HCT116 (cell line): ENCODE measurements around the gene TMA7B. TPM values are rescaled to one million over a fixed set of nuclear protein-coding genes. Genes with fewer than 3 reads are reported as not detected.

Experiments used
- ATAC-seq: fragments of 200-7000 bp; cut with Tn5 transposase; 2 replicates; pipeline ENCODE4 v1.9.1; 2020; ENCODE audit warnings: mild to moderate bottlenecking, moderate library complexity
- BruUV-seq: library from RNA; stranded (reverse); fragments of 400-500 nt; replicated peaks from 2 replicates; lab custom pipeline; 2021; lab: Mats Ljungman, UMichigan
- CTCF ChIA-PET: fragments of 300-600 bp; sonication (Branson Sonifier 250); formaldehyde crosslinking; loops from one replicate; lab custom pipeline; 2021; ENCODE audit warnings: antibody characterized with exemption; lab: Charles Lee
- POLR2A ChIA-PET: fragments of 300-600, 350-600 bp; sonication (Branson Sonifier 250); formaldehyde crosslinking; loops from one replicate; lab custom pipeline; 2021; ENCODE audit warnings: antibody characterized with exemption; lab: Charles Lee
- RAD21 ChIA-PET, 2 experiments: fragments of 300-600 bp; sonication (Branson Sonifier 250); formaldehyde crosslinking; loops; one replicate each; lab custom pipeline; 2023; ENCODE audit warnings: low total read pairs in 2 of 2; ENCODE audit not compliant: uncharacterized antibody in 2 of 2, unreplicated experiment in 2 of 2, low non-redundant PET in 1 of 2; lab: Charles Lee
- DNase-seq: peaks from one replicate; pipeline ENCODE4 v3.0.0-alpha.2; 2010; ENCODE audit warnings: low read depth, low spot score
- H2AFZ ChIP-seq: fragments of 200-600 bp; shearing (Covaris generic), sonication (generic); 2 replicates; pipeline ENCODE4 v1.6.1; 2017; ENCODE audit warnings: low read depth, mixed run types, mixed read lengths, antibody characterized with exemption, low read length; ENCODE audit not compliant: poor library complexity, severe bottlenecking
- H3K27ac ChIP-seq: 2 replicates; pipeline ENCODE4 v1.5.1; 2012; ENCODE audit warnings: low read depth, low read length
- H3K27me3 ChIP-seq: fragments of 200-600 bp; sonication (generic); 2 replicates; pipeline ENCODE4 v1.6.1; 2016; ENCODE audit warnings: mixed run types, low read length, mixed read lengths; ENCODE audit not compliant: insufficient read depth
- H3K36me3 ChIP-seq, 2 experiments: fragments of 200-500 bp in 1 of 2; fragments of 200-600 bp in 1 of 2; sonication (Bioruptor generic) in 1 of 2; sonication (generic) in 1 of 2; 2 replicates each; pipeline versions ENCODE4 v1.5.1 to v1.6.1; 2014 to 2016; ENCODE audit warnings: low read length in 2 of 2, inconsistent platforms in 1 of 2, mixed read lengths in 1 of 2, mixed run types in 1 of 2; ENCODE audit not compliant: insufficient read depth in 2 of 2, control insufficient read depth in 1 of 2
- H3K4me1 ChIP-seq, 2 experiments: fragments of 200-600 bp in 1 of 2; sonication (generic) in 1 of 2; 2 replicates each; pipeline versions ENCODE4 v1.5.1 to v1.6.1; 2012 to 2017; ENCODE audit warnings: low read length in 2 of 2, inconsistent platforms in 1 of 2, mild to moderate bottlenecking in 1 of 2, mixed read lengths in 1 of 2, mixed run types in 1 of 2, moderate library complexity in 1 of 2; ENCODE audit not compliant: insufficient read depth in 2 of 2, control insufficient read depth in 1 of 2
- H3K4me2 ChIP-seq: fragments of 200-600 bp; sonication (generic); 2 replicates; pipeline ENCODE4 v1.6.1; 2017; ENCODE audit warnings: mixed run types, low read length, mixed read lengths
- H3K4me3 ChIP-seq, 2 experiments: fragments of 200-600 bp in 1 of 2; sonication (generic) in 1 of 2; replicated peaks in 1 of 2; 2 replicates each; pipeline ENCODE4 v1.5.1; 2011 to 2016; ENCODE audit warnings: low read length in 2 of 2, control low read depth in 1 of 2, low read depth in 1 of 2, mild to moderate bottlenecking in 1 of 2, mixed read lengths in 1 of 2, mixed run types in 1 of 2
- H3K79me2 ChIP-seq: fragments of 200-600 bp; sonication (generic); 2 replicates; pipeline ENCODE4 v1.6.1; 2017; ENCODE audit warnings: mild to moderate bottlenecking, mixed run types, low read length, moderate library complexity, mixed read lengths; ENCODE audit not compliant: insufficient read depth
- H3K9ac ChIP-seq: fragments of 200-600 bp; sonication (generic); 2 replicates; pipeline ENCODE4 v1.6.1; 2016; ENCODE audit warnings: low read length, mixed read lengths
- H3K9me2 ChIP-seq: fragments of 200-600 bp; sonication (generic), shearing (Covaris generic); 2 replicates; pipeline ENCODE4 v1.6.1; 2017; ENCODE audit warnings: mixed run types, mild to moderate bottlenecking, moderate library complexity; ENCODE audit not compliant: insufficient read depth
- H3K9me3 ChIP-seq, 2 experiments: fragments of 200-500 bp in 1 of 2; fragments of 200-600 bp in 1 of 2; sonication (Bioruptor generic) in 1 of 2; sonication (generic) in 1 of 2; 2 replicates each; pipeline ENCODE4 v1.6.1; 2014 to 2017; ENCODE audit warnings: low read length in 2 of 2, mixed read lengths in 2 of 2, inconsistent platforms in 1 of 2, low read depth in 1 of 2, mild to moderate bottlenecking in 1 of 2, mixed run types in 1 of 2, moderate library complexity in 1 of 2; ENCODE audit not compliant: control insufficient read depth in 1 of 2, insufficient read depth in 1 of 2
- H4K20me1 ChIP-seq: fragments of 200-600 bp; sonication (generic), shearing (Covaris generic); 2 replicates; pipeline ENCODE4 v1.6.1; 2017; ENCODE audit warnings: mixed run types, mild to moderate bottlenecking, moderate library complexity; ENCODE audit not compliant: insufficient read depth
- CBX3 ChIP-seq: IDR thresholded peaks from 2 replicates; pipeline ENCODE4 v1.6.1; 2012; ENCODE audit warnings: low read depth
- CEBPB ChIP-seq: IDR thresholded peaks from 2 replicates; pipeline ENCODE4 v1.6.1; 2012; ENCODE audit warnings: low read depth
- EGR1 ChIP-seq: IDR thresholded peaks from 2 replicates; pipeline ENCODE4 v1.6.1; 2012; ENCODE audit warnings: low read depth
- ELF1 ChIP-seq: IDR thresholded peaks from 2 replicates; pipeline ENCODE4 v1.6.1; 2012; ENCODE audit warnings: low read depth, borderline replicate concordance
- EZH2 ChIP-seq: fragments of 200-600 bp; sonication (generic); IDR thresholded peaks from 2 replicates; pipeline ENCODE4 v1.6.1; 2017; ENCODE audit warnings: antibody characterized with exemption, mixed run types
- EZH2phosphoT487 ChIP-seq: fragments of 200-600 bp; IDR thresholded peaks from 2 replicates; pipeline ENCODE4 v1.6.1; 2018; ENCODE audit warnings: antibody characterized with exemption, borderline replicate concordance
- JUND ChIP-seq: IDR thresholded peaks from 2 replicates; pipeline ENCODE4 v1.6.1; 2012
- RAD21 ChIP-seq: IDR thresholded peaks from 2 replicates; pipeline ENCODE4 v1.6.1; 2012; ENCODE audit warnings: low read depth, mild to moderate bottlenecking
- SIN3A ChIP-seq: IDR thresholded peaks from 2 replicates; pipeline ENCODE4 v1.6.1; 2012; ENCODE audit warnings: low read depth
- SP1 ChIP-seq: IDR thresholded peaks from 2 replicates; pipeline ENCODE4 v1.6.1; 2012; ENCODE audit warnings: low read depth
- SRF ChIP-seq: IDR thresholded peaks from 2 replicates; pipeline ENCODE4 v1.6.1; 2012; ENCODE audit warnings: low read depth
- TCF7L2 ChIP-seq: IDR thresholded peaks from 2 replicates; pipeline ENCODE4 v1.7.0; 2011; ENCODE audit warnings: borderline replicate concordance, inconsistent platforms; ENCODE audit not compliant: insufficient read depth, insufficient read length; ENCODE audit errors: extremely low read depth
- YY1 ChIP-seq: IDR thresholded peaks from 2 replicates; pipeline ENCODE4 v1.6.1; 2011; ENCODE audit warnings: low read length, low read depth, moderate library complexity, mild to moderate bottlenecking; ENCODE audit not compliant: insufficient replicate concordance; ENCODE audit errors: extremely low read depth
- ZFX ChIP-seq: fragments of 450-650 bp; IDR thresholded peaks from 2 replicates; pipeline ENCODE4 v1.6.1; 2017
- intact Hi-C: fragments of 100-400 bp; cut with micrococcal nuclease; formaldehyde crosslinking; loops from 2 replicates; pipeline ENCODE4 v1.10.0; 2022
- total RNA-seq: library from RNA; stranded (reverse); gene quantifications from one replicate; pipeline ENCODE4 v1.2.1, GENCODE V29; 2021; ENCODE audit not compliant: unreplicated experiment
- TF ChIP-seq, protein P1 (sequence below): IDR thresholded peaks from 2 replicates; pipeline ENCODE4 v1.6.1; 2012
- TF ChIP-seq, protein P2 (sequence below): IDR thresholded peaks from 2 replicates; pipeline ENCODE4 v1.6.1; 2012
- TF ChIP-seq, protein P3 (sequence below), 3 experiments: fragments of 200-600 bp in 1 of 3; sonication (generic) in 1 of 3; IDR thresholded peaks in 2 of 3; conservative IDR thresholded peaks in 1 of 3; 2 replicates each; pipeline ENCODE4 v1.5.1; 2012 to 2017; ENCODE audit warnings: low read depth in 2 of 3, low read length in 2 of 3, antibody characterized with exemption in 1 of 3, borderline replicate concordance in 1 of 3, control low read depth in 1 of 3, mild to moderate bottlenecking in 1 of 3, mixed read lengths in 1 of 3, mixed run types in 1 of 3, moderate library complexity in 1 of 3; ENCODE audit not compliant: insufficient read depth in 1 of 3

TMA7B gene
- total RNA-seq, 1 experiment from 2014 or later, result not detected

DNA sequence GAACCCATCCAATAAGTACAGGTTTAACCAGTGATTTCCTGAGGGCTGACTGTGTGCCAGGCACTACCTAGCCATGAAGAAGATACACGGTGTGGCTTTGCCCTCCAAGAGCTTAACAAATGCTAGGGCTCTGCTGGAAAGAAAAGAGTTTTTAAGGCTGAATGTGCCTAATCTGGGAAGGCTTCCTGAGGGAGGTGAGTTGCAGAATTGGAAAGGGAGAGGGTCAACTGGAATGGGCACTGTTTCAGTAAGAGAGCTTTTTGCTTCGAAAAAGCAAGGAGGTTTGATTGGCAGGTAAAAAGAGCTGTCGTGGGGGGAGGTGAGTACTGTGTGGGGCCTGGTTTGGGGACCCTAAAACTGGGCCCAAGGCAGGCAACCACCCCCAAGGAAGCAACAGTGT, 37.2 kb downstream of the TMA7B start:
- peaks cover 67% of the 10 kb centered on the region for H3K79me2 ChIP-seq
- no peak overlapping the region for H3K27ac ChIP-seq
- no peaks in the 10 kb centered on the region for H4K20me1 ChIP-seq
- H2AFZ ChIP-seq, result no peak overlapping the region
- ChIA-PET CTCF (no interaction called here), RAD21 (no interaction called here), POLR2A (no interaction called here)
- H3K4me2 ChIP-seq, result no peak overlapping the region
- no peaks in the 10 kb centered on the region for H3K9me2 ChIP-seq
- peaks cover 25 to 44% of the 10 kb centered on the region in 2 experiments for H3K4me1 ChIP-seq
- TF ChIP-seq CBX3 (no peak), CEBPB (no peak)
- no peak for ATAC-seq
- H3K9me3 ChIP-seq, result no peaks in the 10 kb centered on the region
- no peak for DNase-seq
- H3K4me3 ChIP-seq, result no peak overlapping the region
- H3K9ac ChIP-seq, result no peak overlapping the region
- H3K36me3 ChIP-seq, result peaks cover 6% of the 10 kb centered on the region in 2 experiments; a peak in 2 of 4 replicates
- BruUV-seq, result no TSS peak
- intact Hi-C loops, result no loop called here
- no peaks in the 10 kb centered on the region for H3K27me3 ChIP-seq

DNA sequence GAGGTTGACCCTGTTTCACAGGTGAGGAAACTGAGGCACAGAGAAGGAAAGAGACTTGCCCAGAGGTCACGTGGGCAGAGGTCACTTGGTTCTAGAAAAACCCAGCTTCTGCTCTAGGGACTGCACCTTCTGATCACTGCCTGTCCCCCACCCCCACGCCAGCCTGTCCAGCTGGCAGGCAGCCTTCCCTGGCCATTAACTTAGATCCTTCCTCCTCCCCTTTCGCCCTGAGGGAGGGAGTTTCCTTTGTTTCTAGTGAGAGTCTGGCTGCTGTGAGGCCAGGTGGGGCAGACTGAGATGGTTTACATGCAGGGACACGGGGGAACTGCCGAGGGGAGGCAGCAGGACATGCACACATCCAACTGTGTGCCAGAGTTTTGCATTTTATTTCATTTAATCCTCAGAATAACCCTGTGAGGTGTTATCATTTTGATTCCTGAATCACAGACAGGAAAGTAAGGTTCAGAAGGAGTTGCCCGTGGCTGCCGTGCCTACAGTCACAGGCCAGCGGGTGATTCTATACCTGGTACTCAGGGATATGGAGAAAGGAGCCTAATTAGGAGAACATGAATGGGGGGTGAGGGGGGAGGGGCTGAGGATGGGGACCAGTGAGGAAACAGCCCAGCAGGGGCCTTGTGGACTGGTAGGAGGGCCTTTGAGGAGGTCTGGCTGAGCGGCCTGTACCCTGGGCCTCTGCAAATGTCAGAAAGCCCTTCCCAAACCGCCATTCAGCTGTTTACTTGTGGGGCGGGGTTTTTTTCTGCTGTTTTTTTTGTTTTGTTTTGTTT, 37.9 kb downstream of the TMA7B start:
- Histone ChIP-seq H3K9me3 (no peaks in the 10 kb centered on the region), H3K36me3 (peaks cover 6% of the 10 kb centered on the region in 2 experiments; a peak in 2 of 4 replicates), H4K20me1 (no peaks in the 10 kb centered on the region), H3K4me1 (peaks cover 25 to 44% of the 10 kb centered on the region in 2 experiments), H3K79me2 (peaks cover 74% of the 10 kb centered on the region), H3K9me2 (no peaks in the 10 kb centered on the region), H3K4me3 (no peak overlapping the region), H3K27me3 (no peaks in the 10 kb centered on the region), H3K4me2 (no peak overlapping the region), H3K27ac (no peak overlapping the region; the same call in 1 of the 2 replicates), H3K9ac (no peak overlapping the region), H2AFZ (no peak overlapping the region)
- no peak for ATAC-seq
- DNase-seq, result no peak
- no peak for TF ChIP-seq RAD21
- no peak for TF ChIP-seq ZFX
- TF ChIP-seq JUND, result no peak
- TF ChIP-seq SP1, result no peak
- TF ChIP-seq, protein P1, sequence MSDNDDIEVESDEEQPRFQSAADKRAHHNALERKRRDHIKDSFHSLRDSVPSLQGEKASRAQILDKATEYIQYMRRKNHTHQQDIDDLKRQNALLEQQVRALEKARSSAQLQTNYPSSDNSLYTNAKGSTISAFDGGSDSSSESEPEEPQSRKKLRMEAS, result no peak
- TF ChIP-seq ELF1, result no peak
- TF ChIP-seq, protein P2, sequence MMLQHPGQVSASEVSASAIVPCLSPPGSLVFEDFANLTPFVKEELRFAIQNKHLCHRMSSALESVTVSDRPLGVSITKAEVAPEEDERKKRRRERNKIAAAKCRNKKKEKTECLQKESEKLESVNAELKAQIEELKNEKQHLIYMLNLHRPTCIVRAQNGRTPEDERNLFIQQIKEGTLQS, result no peak
- TF ChIP-seq CEBPB, result no peak
- TF ChIP-seq EZH2, result no peak
- TF ChIP-seq SIN3A, result no peak
- TF ChIP-seq, protein P3, sequence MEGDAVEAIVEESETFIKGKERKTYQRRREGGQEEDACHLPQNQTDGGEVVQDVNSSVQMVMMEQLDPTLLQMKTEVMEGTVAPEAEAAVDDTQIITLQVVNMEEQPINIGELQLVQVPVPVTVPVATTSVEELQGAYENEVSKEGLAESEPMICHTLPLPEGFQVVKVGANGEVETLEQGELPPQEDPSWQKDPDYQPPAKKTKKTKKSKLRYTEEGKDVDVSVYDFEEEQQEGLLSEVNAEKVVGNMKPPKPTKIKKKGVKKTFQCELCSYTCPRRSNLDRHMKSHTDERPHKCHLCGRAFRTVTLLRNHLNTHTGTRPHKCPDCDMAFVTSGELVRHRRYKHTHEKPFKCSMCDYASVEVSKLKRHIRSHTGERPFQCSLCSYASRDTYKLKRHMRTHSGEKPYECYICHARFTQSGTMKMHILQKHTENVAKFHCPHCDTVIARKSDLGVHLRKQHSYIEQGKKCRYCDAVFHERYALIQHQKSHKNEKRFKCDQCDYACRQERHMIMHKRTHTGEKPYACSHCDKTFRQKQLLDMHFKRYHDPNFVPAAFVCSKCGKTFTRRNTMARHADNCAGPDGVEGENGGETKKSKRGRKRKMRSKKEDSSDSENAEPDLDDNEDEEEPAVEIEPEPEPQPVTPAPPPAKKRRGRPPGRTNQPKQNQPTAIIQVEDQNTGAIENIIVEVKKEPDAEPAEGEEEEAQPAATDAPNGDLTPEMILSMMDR (IDR thresholded peaks at IDR 0.05 in 2 of 3, conservative IDR thresholded peaks at IDR 0.05 in 1 of 3; ENCODE audit: borderline replicate concordance in 1 of 3, insufficient read depth in 1 of 3, low read depth in 2 of 3, low read length in 2 of 3), result no peak
- TF ChIP-seq TCF7L2, result no peak
- no peak for TF ChIP-seq EGR1
- TF ChIP-seq YY1, result no peak
- no peak for TF ChIP-seq SRF
- no peak for TF ChIP-seq EZH2phosphoT487
- BruUV-seq, result no TSS peak
- intact Hi-C loops, result no loop called here
- CTCF ChIA-PET, result no interaction called here
- RAD21 ChIA-PET, result no interaction called here
- POLR2A ChIA-PET, result no interaction called here
